SIG-M5 treated with dmso at 0.1 percent for 504 hours (cell line): ENCODE data around the gene TRAF7.
"Not testable (repeated sequence)": the region's sequence is repeated elsewhere in the genome, so short reads cannot be mapped to it uniquely, and the experiment has no call there.

Source experiments
- DNase-seq: peaks from one replicate; lab custom pipeline; 2025; ENCODE audit not compliant: unreplicated experiment; lab: John Stamatoyannopoulos, UW

The TRAF7 gene

DNA sequence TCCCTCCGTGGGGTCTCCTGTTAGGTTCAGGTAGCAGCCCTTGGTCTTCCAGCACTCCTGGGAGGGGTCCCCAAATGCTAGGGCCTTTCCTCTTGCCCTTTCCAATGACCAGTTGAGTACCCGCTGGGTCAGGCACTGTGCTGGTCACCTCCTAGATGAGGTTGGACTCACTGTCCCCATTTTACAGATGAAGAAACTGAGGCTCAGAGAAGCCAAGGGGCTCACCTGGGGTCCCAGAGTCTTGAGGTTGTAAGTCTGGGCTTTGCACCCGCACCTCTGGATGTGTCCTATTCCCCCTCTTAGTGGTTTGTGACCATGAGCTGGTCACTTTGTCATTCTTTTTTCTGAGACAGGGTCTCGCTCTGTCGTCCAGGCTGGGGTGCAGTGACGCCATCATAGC lies 42.2 kb downstream of the TRAF7 start:
- no peak for DNase-seq

DNA sequence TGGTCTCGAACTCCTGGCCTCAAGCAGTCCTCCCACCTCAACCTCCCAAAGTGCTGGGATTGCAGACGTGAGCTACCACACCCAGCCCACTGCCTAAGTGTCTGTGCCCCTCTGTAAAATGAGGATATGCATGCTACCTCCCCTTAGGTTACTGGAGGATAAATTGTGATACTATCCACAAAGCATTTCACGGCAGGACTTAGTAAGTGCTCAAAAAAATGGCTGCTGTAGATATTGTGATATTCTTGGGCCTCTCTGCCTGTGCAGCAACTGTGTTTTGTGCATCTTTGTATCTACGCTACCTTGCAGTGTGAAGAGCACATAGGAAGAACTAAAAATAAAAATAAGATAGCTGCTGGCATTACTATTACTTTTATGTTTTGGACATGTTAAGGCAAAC lies 42.7 kb downstream of the TRAF7 start:
- DNase-seq: no peak

DNA sequence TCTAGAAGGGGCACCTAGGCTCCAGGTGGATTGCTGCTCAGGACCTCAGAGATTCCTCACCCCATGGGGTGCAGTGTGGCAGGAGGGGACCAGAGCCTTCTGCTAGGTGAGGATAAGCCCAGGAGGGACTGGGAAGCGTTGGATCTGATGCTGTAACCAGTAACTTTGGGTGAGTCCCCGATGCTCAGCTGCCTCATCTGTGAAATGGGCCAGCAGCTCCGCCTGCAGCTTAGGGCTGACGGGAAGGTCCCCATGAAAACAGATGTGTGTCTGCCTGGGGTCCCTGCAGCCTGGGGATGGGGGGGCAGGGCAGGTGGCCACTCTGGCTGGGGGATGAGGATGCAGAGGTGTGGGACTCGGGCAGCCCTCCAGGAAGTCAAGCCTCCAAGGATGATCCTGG lies 43.5 kb downstream of the TRAF7 start:
- DNase-seq: no peak

DNA sequence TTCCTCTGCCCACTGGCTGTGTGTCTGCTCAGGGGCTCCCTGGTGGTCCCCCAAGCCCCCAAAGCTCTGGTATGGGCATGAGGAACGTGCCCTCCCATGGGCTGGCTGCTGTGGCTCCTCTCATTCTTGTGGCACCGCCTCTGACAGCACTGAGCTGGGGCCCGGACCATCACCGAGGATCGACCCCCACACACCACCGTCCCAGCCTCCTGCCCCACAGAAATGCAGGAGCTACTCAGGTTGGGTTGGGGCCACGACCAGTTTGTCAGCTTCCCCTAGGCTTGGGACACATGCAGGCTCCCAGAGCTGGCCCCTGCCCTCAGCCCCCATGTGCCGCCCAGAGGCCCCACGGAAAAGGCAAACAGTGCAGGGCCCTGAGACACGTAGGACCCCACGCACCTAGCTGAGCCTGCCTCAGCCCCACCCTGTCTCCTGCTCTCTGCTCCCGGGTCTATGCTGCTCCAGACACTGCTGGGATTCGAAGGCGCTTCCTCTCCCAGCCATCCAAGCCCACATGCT lies 44.1 kb downstream of the TRAF7 start:
- DNase-seq: no peak

DNA sequence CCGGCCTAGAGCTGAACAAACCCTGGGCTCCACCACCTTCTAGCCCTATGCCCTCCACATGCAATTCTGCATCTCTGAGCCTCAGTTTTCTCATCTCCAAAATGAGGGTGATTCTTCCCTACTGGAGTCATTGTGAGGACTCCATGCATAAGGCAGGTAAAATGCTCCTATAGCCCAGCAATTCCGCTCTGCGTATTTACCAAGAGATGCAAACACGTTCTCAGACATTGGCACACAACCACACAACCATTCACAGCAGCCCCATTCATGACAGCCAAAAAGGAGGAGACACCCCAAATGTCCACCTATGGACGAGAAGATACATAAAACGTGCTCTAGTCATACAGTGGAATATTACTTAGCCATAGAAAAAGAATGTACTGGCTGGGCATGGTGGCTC lies 44.7 kb downstream of the TRAF7 start:
- DNase-seq: no peak

DNA sequence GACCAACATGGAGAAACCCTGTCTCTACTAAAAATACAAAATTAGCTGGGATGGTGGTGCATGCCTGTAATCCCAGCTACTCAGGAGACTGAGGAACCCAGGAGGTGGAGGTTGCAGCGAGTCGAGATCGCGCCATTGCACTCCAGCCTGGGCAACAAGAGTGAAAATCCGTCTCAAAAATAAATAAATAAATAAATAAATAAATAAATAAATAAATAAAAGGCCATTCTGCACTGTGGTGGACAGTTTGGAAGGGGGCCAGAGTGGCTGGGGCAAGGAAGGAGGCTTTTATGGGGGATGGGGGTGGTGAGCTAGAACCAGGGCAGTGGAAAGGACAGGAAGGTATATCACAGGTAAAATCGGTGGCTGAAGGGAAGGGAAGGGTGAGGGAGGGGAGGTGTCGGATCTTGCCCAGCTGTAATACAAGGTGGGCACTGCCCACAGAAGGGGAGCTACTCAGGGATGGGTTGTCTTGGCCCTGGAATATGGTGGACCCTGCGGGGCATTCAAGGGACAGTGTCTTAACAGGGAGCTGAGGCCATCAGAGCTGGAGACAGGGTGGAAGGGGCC lies 47.6 kb downstream of the TRAF7 start:
- not testable (repeated sequence) for DNase-seq

DNA sequence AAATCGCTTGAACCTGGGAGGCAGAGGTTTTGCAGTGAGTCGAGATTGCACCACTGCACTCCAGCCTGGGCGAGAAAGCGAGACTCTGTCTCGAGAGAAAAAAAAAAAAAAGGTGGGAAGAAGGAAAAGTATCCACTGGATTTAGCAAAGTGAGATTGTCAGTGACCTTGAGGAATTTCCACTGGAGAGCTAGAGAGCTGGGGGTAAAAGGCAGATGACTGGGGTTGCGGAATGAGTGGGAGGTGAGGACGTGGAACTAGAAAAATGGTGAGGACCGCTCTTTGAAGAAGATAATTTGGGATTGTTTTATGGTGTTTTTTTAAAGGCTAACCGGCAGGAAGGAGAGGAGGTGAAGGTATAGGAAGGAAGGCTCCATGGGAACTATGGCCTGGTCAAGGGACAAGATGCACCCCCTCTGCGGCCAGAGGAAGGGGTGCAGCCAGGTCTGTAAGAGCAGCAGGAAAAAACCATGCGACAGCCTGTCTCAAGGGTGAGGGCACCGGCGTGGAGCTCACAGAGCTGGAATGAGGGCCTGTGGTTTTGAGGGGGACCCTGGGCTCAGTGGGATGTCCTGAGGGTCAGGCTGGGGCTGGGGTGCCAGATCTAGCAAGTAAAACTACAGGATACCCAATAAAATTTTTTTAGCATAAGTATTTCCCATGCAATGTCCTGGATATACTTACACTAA lies 49.0 kb downstream of the TRAF7 start:
- DNase-seq: no peak

DNA sequence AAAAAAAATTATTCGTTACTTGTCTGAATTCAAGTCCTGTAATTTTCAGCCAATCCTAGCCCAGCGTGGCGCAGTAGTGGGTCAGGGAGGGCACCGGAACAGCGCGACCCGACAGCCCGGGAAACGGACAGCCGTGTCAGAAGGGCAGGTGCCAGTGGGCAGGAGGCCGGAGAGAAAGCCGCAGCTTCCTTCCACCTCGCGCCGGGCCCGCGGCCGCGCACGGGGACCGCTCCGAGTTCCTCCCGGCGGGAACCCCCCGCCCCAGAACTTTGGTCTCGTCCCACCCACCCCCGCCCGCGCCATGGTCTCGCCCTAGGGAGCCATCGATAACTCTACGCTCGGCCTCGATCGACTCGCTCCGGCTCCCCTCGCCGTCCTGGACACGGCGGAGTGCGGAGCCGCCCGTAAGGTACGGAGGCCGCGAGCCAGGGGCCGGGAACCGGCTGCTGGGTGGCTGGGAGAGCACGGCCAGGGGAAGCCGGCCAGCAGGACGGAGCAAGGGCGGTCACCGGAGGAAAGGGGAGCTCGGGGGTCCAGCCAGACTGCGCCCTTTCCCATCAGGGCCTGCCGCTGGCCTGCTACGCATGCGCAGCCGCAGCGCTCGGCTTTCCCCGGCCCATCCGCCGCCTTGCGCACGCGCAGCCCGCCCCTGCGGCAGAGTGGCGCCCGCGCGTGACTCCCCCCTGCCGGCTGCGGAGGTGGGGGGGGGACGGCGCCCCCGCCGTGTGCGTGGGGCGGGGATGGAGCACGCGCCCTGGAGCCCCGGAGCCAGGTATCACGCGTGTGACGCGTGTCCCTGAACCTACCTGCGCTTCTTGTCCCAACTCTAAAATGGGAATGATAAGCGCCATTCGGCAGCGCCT lies 49.8 kb downstream of the TRAF7 start, which contains the start of gene MLST8:
Gene MLST8 (plus strand): TSS at position 351 of the 863 bp plus-strand sequence. CDS start 632 bp downstream, outside the sequence.
- peak; percentile 72 for DNase-seq

DNA sequence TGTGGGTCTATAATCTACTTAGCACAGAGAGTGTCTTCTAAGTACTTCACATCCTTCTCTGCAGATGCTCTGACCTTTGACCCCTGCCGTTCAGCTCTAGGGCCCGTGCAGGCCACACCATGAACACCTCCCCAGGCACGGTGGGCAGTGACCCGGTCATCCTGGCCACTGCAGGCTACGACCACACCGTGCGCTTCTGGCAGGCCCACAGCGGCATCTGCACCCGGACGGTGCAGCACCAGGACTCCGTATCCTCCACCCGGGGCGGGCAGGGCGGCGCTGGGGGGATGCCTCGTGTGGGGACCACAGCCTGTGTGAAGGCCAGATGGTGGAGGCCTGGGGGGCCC lies 50.4 kb downstream of the TRAF7 start:
- no peak for DNase-seq

DNA sequence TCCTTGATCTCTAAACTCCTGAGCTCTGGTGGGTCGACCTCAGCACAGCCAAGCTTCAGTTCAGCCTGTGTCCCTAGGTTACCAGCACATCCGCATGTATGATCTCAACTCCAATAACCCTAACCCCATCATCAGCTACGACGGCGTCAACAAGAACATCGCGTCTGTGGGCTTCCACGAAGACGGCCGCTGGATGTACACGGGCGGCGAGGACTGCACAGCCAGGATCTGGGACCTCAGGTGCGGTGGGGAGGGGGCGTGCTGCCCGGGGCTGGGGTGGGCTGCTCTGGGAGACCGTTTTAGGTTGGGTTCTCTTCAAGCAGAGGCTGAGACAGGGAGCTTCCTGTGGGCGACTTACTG lies 50.8 kb downstream of the TRAF7 start:
- no peak for DNase-seq

DNA sequence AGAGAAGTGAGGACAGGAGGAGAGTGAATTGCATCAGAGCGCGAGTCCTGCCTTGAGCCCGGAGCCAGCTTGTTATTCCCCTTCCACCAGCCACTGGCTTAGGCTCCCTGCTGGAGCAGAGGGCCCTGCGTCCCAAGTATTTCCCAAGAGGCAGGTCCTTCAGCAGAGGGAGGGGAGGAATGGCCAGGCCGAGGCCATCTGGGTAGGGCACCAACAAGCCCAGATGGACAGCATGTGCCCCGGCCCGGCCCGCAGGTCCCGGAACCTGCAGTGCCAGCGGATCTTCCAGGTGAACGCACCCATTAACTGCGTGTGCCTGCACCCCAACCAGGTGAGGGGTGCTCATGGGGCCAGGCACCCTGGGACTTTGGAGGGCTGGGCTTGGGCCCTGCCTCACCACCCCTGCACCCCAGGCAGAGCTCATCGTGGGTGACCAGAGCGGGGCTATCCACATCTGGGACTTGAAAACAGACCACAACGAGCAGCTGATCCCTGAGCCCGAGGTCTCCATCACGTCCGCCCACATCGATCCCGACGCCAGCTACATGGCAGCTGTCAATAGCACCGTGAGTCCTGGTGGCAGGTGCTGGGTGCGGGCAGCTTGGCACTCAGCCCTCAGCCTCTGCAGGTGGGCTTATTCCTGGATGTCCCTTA lies 51.3 kb downstream of the TRAF7 start:
- peak; percentile 65 for DNase-seq

DNA sequence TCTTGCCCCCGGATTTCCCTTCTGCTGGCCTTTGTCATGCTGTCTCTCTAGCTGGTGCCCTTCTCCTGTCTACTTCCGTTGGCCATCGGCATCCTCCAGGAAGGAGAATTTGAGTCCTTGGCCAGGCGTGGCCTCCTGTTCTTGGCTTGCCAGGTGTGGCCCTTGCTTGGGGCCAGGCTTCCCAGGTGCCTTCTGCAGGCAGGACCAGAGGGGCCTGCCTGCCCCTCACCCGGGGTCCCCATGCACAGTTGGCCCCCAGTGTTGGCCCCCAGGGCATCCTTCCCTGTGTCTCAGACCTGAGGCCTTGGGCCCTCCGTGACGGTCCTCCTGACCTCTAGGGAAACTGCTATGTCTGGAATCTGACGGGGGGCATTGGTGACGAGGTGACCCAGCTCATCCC lies 52.3 kb downstream of the TRAF7 start:
- DNase-seq: no peak

DNA sequence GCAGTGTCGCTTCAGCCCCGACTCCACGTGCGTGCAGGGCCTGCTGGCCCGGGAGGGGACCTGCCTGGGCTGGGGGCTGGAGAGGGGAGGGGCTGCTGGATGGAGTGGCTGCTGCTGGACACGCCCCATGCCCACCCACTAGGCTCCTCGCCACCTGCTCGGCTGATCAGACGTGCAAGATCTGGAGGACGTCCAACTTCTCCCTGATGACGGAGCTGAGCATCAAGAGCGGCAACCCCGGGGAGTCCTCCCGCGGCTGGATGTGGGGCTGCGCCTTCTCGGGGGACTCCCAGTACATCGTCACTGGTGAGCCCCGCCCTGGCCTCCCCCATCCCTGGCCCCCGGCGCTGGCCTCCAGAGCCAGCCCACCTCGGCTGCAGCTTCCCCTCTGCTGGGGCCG lies 52.7 kb downstream of the TRAF7 start:
- DNase-seq: no peak

DNA sequence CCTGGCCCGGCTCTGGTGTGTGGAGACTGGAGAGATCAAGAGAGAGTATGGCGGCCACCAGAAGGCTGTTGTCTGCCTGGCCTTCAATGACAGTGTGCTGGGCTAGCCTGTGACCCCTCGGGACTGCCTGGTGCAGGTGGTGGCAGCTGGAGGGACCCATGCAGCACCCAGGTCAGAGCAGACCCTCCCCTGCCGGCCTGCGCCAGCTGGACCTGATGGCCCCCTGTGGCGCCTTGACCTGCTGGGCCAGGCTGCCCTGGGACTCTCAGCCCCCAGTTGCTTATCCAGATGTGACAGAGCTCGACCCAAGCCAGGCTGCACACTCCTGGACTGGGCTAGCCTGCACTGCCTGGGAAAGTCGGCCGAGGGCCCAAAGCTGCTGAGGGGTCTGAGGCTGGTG lies 53.2 kb downstream of the TRAF7 start:
- DNase-seq: no peak

DNA sequence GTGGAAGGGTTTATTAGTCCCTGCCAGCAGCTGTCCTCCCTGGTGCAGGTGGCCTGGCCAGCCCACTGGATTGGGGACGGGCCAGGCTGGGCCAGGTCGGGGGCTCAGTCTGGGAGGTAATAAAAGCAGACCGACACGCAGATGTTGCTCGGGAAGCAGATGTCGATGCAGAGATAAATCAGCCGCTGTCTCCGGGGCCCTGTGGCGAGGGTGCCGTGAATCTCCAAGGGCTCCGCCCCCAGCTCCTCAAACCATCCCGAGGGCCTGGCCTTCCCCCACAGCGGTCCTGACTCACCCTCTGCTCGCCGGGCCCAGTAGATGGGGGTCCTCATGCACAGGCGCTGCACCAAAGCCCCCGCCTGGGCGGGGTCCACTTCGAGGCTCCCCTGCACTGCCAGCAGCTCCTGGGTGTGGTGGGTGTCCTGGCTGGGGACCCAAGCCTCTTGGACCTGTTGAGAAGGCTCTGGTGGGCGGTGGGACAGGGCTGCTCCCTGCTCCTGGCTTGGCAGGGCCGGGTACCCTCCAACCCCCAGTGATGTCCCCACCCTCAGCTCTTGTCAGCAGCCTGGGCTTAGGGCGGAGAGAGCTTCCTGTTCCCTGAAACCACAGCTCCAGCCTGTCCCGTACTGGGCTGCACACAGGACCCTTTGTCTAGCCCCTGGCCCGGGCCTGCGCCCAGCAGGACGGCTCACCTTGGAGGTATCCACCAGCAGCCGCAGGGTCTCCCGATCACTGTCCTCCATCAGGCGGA lies 53.9 kb downstream of the TRAF7 start:
- DNase-seq: no peak

DNA sequence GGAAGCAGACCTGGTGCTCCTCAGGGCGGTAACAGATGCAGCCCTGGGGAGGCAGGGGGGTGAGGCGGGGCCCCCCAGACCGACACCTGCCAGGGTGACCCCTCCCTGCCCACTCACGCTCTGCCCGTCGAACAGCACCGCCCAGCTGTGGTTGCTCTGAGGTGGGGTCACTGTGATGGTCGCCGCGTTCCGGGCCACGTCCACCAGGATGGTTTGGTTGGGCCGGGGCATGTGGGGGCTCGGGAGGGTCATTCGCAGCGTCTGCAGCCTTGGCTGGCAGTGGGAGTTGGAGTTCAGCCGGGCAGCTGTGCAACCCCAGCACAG lies 54.4 kb downstream of the TRAF7 start:
- no peak for DNase-seq

DNA sequence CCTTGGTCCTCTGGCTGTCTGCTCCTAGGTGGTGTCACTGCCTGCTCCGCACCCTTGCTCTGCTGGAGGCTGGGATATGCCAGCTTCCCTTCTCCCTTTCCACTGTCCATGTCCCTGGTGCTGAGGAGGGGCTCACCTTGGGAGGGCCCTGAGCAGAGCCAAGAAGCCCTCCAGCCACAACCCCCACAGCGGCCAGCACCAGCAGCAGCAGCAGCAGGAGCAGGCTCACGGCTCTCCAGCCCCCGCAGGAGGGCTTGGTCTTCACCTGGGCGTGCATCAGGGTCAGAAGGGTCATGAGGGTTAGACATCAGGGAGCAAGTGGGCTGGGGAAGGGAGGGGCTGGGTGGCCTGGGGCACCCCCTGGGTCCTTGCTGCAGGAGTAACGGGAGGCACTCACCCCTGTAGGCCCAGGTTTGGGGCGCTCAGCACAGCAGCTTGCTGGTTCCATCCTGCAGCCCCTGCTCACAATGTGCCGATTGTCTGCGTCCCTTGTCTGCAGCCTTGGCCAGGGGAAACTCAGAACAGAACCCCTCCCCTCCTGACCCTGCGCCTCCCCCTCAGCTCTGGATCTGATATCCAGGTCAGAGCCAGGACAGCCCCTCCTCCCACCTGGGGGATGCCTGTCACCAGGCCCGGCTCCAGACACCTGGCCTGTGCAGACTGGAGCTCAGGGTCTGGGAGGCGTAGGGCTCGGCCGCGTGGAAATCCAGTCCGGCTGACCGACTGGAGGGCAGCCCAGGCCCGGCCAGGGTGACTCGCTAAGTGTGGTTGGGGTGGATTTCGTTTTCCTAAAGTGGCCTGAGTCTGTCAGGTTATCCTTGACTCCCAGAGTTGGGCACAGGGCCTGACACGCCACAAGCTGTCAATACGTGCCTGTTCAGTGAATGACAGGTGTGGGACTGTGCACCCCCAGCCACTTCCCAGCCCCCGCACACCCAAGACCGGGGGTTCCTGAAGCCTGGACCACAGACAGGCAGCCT lies 55.1 kb downstream of the TRAF7 start, which contains the start of gene BRICD5:
Gene BRICD5 (minus strand): TSS at position 478 of the 980 bp plus-strand sequence. CDS start 30 bp downstream, at position 448.
- DNase-seq: no peak

DNA sequence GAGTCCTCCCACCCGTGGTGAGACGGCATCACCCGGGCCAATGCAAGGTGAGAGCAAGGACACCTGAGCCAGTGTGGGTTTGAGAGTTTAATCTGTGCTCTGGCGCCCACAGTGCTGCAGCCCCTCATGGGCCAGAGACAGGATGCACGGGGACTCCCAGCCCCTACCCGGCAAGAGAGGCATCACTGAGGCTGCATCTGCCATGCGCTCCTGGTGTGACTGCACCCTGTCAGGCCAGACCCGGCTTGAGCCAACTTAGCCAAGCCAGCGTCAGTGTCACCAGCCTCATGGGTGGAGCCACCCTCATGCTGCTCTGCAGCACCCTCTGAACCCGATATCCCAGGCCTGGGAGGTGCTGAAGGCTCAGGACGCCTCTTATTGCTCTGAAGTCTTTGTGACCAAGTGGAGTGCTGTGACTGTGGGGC lies 56.4 kb downstream of the TRAF7 start:
- DNase-seq: no peak
